RWPE2 (cell line): ENCODE measurements around the gene CDK17.

Experiments used
- ATAC-seq: fragments of 200-7000 bp; cut with Tn5 transposase; 3 replicates; pipeline ENCODE4 v1.9.1; 2021; ENCODE audit warnings: low read depth
- DNase-seq: peaks from one replicate; pipeline ENCODE4 v3.0.0-alpha.2; 2020; ENCODE audit warnings: low spot score
- H3K27ac ChIP-seq: fragments of 450-650 bp; 2 replicates; pipeline ENCODE4 v1.5.1; 2017; ENCODE audit warnings: mild to moderate bottlenecking; ENCODE audit not compliant: poor library complexity, severe bottlenecking
- H3K27me3 ChIP-seq: fragments of 250-450 bp; sonication (Bioruptor Pico); 2 replicates; pipeline ENCODE4 v1.5.1; 2021; ENCODE audit warnings: mild to moderate bottlenecking, moderate library complexity; ENCODE audit not compliant: insufficient read depth, poor library complexity, severe bottlenecking
- H3K36me3 ChIP-seq: fragments of 250-450 bp; sonication (Bioruptor Pico); 2 replicates; pipeline ENCODE4 v1.5.1; 2020; ENCODE audit warnings: low read depth, mild to moderate bottlenecking, moderate library complexity
- H3K4me1 ChIP-seq: fragments of 250-450 bp; sonication (Bioruptor Pico); 2 replicates; pipeline ENCODE4 v1.5.1; 2021; ENCODE audit warnings: mild to moderate bottlenecking, moderate library complexity; ENCODE audit not compliant: insufficient read depth, poor library complexity, severe bottlenecking
- H3K4me3 ChIP-seq: fragments of 250-450 bp; sonication (Bioruptor Pico); 2 replicates; pipeline ENCODE4 v1.5.1; 2021; ENCODE audit warnings: mild to moderate bottlenecking, moderate library complexity; ENCODE audit not compliant: severe bottlenecking
- H3K9me3 ChIP-seq: fragments of 250-450 bp; sonication (Bioruptor Pico); 2 replicates; pipeline ENCODE4 v1.5.1; 2021; ENCODE audit warnings: mild to moderate bottlenecking, moderate library complexity; ENCODE audit not compliant: severe bottlenecking
- CTCF ChIP-seq: fragments of 450-650 bp; IDR thresholded peaks from one replicate; pipeline ENCODE4 v1.5.1; 2017; ENCODE audit warnings: mild to moderate bottlenecking, moderate library complexity; ENCODE audit not compliant: poor library complexity, severe bottlenecking

Gene CDK17

GRCh38 chr12:96399919-96400630 is at the start of gene CDK17:
TSS of gene CDK17 (minus strand) at chr12:96400439. CDS start at chr12:96334836, 65,603 bp downstream.
- H3K4me1 ChIP-seq: peaks cover 24% of the 10 kb centered on the region
- peak; percentile 89 for TF ChIP-seq CTCF
- DNase-seq (peak; percentile 74), ATAC-seq (peak; percentile 57)
- peak within 1 kb of the TSS; percentile 92 for H3K4me3 ChIP-seq
- no peaks in the 10 kb centered on the region for H3K9me3 ChIP-seq
- H3K27me3 ChIP-seq: no peaks in the 10 kb centered on the region
- peaks cover 7% of the 10 kb centered on the region for H3K36me3 ChIP-seq
- peak within 1 kb of the TSS; percentile 94 for H3K27ac ChIP-seq

- H3K4me1 ChIP-seq: peaks cover 41% of the 10 kb centered on the region
- ATAC-seq: peak; percentile 62
- H3K9me3 ChIP-seq: peaks cover 3% of the 10 kb centered on the region
- no peak overlapping the region for H3K4me3 ChIP-seq
- no peaks in the 10 kb centered on the region for H3K27me3 ChIP-seq
- TF ChIP-seq CTCF: no peak
- peak overlapping the region; percentile 99 for H3K27ac ChIP-seq
- DNase-seq: no peak
- no peaks in the 10 kb centered on the region for H3K36me3 ChIP-seq
Measured at GRCh38 chr12:96448300-96448699, 48.1 kb upstream of the CDK17 start.

- Histone ChIP-seq H3K27me3 (no peaks in the 10 kb centered on the region), H3K4me1 (peaks cover 38% of the 10 kb centered on the region), H3K36me3 (no peaks in the 10 kb centered on the region), H3K9me3 (peaks cover 3% of the 10 kb centered on the region), H3K27ac (peak overlapping the region; percentile 99), H3K4me3 (no peak overlapping the region)
- no peak for ATAC-seq
- DNase-seq: no peak
- no peak for TF ChIP-seq CTCF
Measured at GRCh38 chr12:96447256-96447655, 47.0 kb upstream of the CDK17 start.

GRCh38 chr12:96445691-96446583 is 45.7 kb upstream of the CDK17 start:
- no peak for DNase-seq

More at GRCh38 chr12:96445691-96446583, 45.7 kb upstream of the CDK17 start:
- TF ChIP-seq CTCF: no peak
- Histone ChIP-seq H3K9me3 (peaks cover 2% of the 10 kb centered on the region), H3K4me3 (no peak overlapping the region), H3K27me3 (no peaks in the 10 kb centered on the region), H3K36me3 (no peaks in the 10 kb centered on the region), H3K4me1 (peaks cover 38% of the 10 kb centered on the region), H3K27ac (peak overlapping the region; percentile 99)
- ATAC-seq: peak; percentile 94
